ENCODE data around the gene USB1.

The USB1 gene

GRCh38 chr16:58024486-58025350 is 23.5 kb downstream of the USB1 start:
- no peak for DNase-seq (ENCODE audit: low spot score)
- Mint-ChIP-seq H3K9me3 (no peaks in the 10 kb centered on the region), H3K27ac (peak overlapping the region; percentile 27), H3K27me3 (ENCODE audit: low read depth) (peaks cover 30% of the 10 kb centered on the region), H3K4me1 (ENCODE audit: low read depth) (peaks cover 14% of the 10 kb centered on the region), H3K4me3 (peak overlapping the region; percentile 86), H3K36me3 (ENCODE audit: low read depth) (no peaks in the 10 kb centered on the region)

- H3K36me3 Mint-ChIP-seq (ENCODE audit: low read depth), result no peaks in the 10 kb centered on the region
- H3K9me3 Mint-ChIP-seq, result no peaks in the 10 kb centered on the region
- peak within 1 kb of the TSS; percentile 27 for H3K27ac Mint-ChIP-seq
- peak; percentile 62 for DNase-seq (ENCODE audit: low spot score)
- H3K4me1 Mint-ChIP-seq (ENCODE audit: low read depth), result peaks cover 10% of the 10 kb centered on the region
- peaks cover 30% of the 10 kb centered on the region for H3K27me3 Mint-ChIP-seq (ENCODE audit: low read depth)
- H3K4me3 Mint-ChIP-seq, result peak within 1 kb of the TSS; percentile 86
Measured at GRCh38 chr16:58025351-58026138, 24.3 kb downstream of the USB1 start, which contains the start of gene MMP15. TSS of gene MMP15 (plus strand) at chr16:58025754. CDS start at chr16:58026351, 597 bp downstream.

- no peaks in the 10 kb centered on the region for H3K36me3 Mint-ChIP-seq (ENCODE audit: low read depth)
- no peak for DNase-seq (ENCODE audit: low spot score)
- H3K4me3 Mint-ChIP-seq, result no peak overlapping the region
- H3K4me1 Mint-ChIP-seq (ENCODE audit: low read depth), result peaks cover 7% of the 10 kb centered on the region
- peaks cover 30% of the 10 kb centered on the region for H3K27me3 Mint-ChIP-seq (ENCODE audit: low read depth)
- H3K9me3 Mint-ChIP-seq, result no peaks in the 10 kb centered on the region
- H3K27ac Mint-ChIP-seq, result no peak overlapping the region
Measured at GRCh38 chr16:58026139-58026704, 25.0 kb downstream of the USB1 start.

- H3K4me1 Mint-ChIP-seq (ENCODE audit: low read depth), result peaks cover 7% of the 10 kb centered on the region
- H3K4me3 Mint-ChIP-seq, result no peak overlapping the region
- H3K27ac Mint-ChIP-seq, result no peak overlapping the region
- DNase-seq (ENCODE audit: low spot score), result no peak
- H3K36me3 Mint-ChIP-seq (ENCODE audit: low read depth), result no peaks in the 10 kb centered on the region
- peaks cover 30% of the 10 kb centered on the region for H3K27me3 Mint-ChIP-seq (ENCODE audit: low read depth)
- no peaks in the 10 kb centered on the region for H3K9me3 Mint-ChIP-seq
Measured at GRCh38 chr16:58026705-58027160, 25.5 kb downstream of the USB1 start.

GRCh38 chr16:58027161-58027915 is 26.1 kb downstream of the USB1 start:
- Mint-ChIP-seq H3K36me3 (ENCODE audit: low read depth) (no peaks in the 10 kb centered on the region), H3K27ac (no peak overlapping the region), H3K4me1 (ENCODE audit: low read depth) (peaks cover 7% of the 10 kb centered on the region), H3K4me3 (no peak overlapping the region), H3K27me3 (ENCODE audit: low read depth) (peaks cover 30% of the 10 kb centered on the region), H3K9me3 (no peaks in the 10 kb centered on the region)
- no peak for DNase-seq (ENCODE audit: low spot score)

- no peak for DNase-seq (ENCODE audit: low spot score)
- Mint-ChIP-seq H3K27me3 (ENCODE audit: low read depth) (peaks cover 30% of the 10 kb centered on the region), H3K4me3 (peak overlapping the region; percentile 42), H3K36me3 (ENCODE audit: low read depth) (no peaks in the 10 kb centered on the region), H3K27ac (no peak overlapping the region), H3K4me1 (ENCODE audit: low read depth) (peaks cover 7% of the 10 kb centered on the region), H3K9me3 (no peaks in the 10 kb centered on the region)
Measured at GRCh38 chr16:58027916-58028455, 26.8 kb downstream of the USB1 start.

GRCh38 chr16:58028541-58029070 is 27.4 kb downstream of the USB1 start:
- no peaks in the 10 kb centered on the region for H3K36me3 Mint-ChIP-seq (ENCODE audit: low read depth)
- H3K9me3 Mint-ChIP-seq, result no peaks in the 10 kb centered on the region
- H3K4me1 Mint-ChIP-seq (ENCODE audit: low read depth), result peaks cover 7% of the 10 kb centered on the region
- H3K4me3 Mint-ChIP-seq, result no peak overlapping the region
- peaks cover 29% of the 10 kb centered on the region for H3K27me3 Mint-ChIP-seq (ENCODE audit: low read depth)
- no peak overlapping the region for H3K27ac Mint-ChIP-seq
- DNase-seq (ENCODE audit: low spot score), result no peak

GRCh38 chr16:58029410-58029809 is 28.2 kb downstream of the USB1 start:
- Mint-ChIP-seq H3K9me3 (no peaks in the 10 kb centered on the region), H3K27me3 (ENCODE audit: low read depth) (peaks cover 24% of the 10 kb centered on the region), H3K27ac (no peak overlapping the region), H3K36me3 (ENCODE audit: low read depth) (no peaks in the 10 kb centered on the region), H3K4me1 (ENCODE audit: low read depth) (peaks cover 7% of the 10 kb centered on the region), H3K4me3 (no peak overlapping the region)
- DNase-seq (ENCODE audit: low spot score), result no peak

GRCh38 chr16:58030136-58030840 is 29.1 kb downstream of the USB1 start:
- Mint-ChIP-seq H3K27ac (no peak overlapping the region), H3K36me3 (ENCODE audit: low read depth) (no peaks in the 10 kb centered on the region), H3K9me3 (no peaks in the 10 kb centered on the region), H3K4me1 (ENCODE audit: low read depth) (no peaks in the 10 kb centered on the region), H3K27me3 (ENCODE audit: low read depth) (peaks cover 17% of the 10 kb centered on the region), H3K4me3 (no peak overlapping the region)
- DNase-seq (ENCODE audit: low spot score), result no peak

- no peaks in the 10 kb centered on the region for H3K9me3 Mint-ChIP-seq
- no peaks in the 10 kb centered on the region for H3K36me3 Mint-ChIP-seq (ENCODE audit: low read depth)
- peaks cover 17% of the 10 kb centered on the region for H3K27me3 Mint-ChIP-seq (ENCODE audit: low read depth)
- H3K4me1 Mint-ChIP-seq (ENCODE audit: low read depth), result no peaks in the 10 kb centered on the region
- H3K27ac Mint-ChIP-seq, result no peak overlapping the region
- no peak for DNase-seq (ENCODE audit: low spot score)
- H3K4me3 Mint-ChIP-seq, result no peak overlapping the region
Measured at GRCh38 chr16:58031016-58031800, 30.0 kb downstream of the USB1 start.

- Mint-ChIP-seq H3K4me3 (no peak overlapping the region), H3K27ac (no peak overlapping the region), H3K4me1 (ENCODE audit: low read depth) (no peaks in the 10 kb centered on the region), H3K36me3 (ENCODE audit: low read depth) (no peaks in the 10 kb centered on the region), H3K9me3 (no peaks in the 10 kb centered on the region), H3K27me3 (ENCODE audit: low read depth) (peaks cover 16% of the 10 kb centered on the region)
- no peak for DNase-seq (ENCODE audit: low spot score)
Measured at GRCh38 chr16:58032710-58033293, 31.6 kb downstream of the USB1 start.

Measured in T-helper 2 cell treated with Interferon-gamma antibody and Interleukin-4, amounts not matched to agents 5 μg/mL and 100 μg/mL, for 36 hours (primary cell).